Panc1 (cell line): Measurements from ENCODE around the gene TP53AIP1. TPM values are rescaled to one million over a fixed set of nuclear protein-coding genes. Genes with fewer than 3 reads are reported as not detected.

Experiments
- ATAC-seq: fragments of 200-7000 bp; cut with Tn5 transposase; 2 replicates; pipeline ENCODE4 v1.9.1; 2020; ENCODE audit warnings: mild to moderate bottlenecking, moderate library complexity
- BruUV-seq: library from RNA; stranded (reverse); fragments of 400-500 nt; replicated peaks from 2 replicates; lab custom pipeline; 2021; lab: Mats Ljungman, UMichigan
- CTCF ChIA-PET: fragments of 300-600 bp; sonication (Branson Sonifier 250); formaldehyde crosslinking; loops from one replicate; lab custom pipeline; 2022; ENCODE audit warnings: antibody characterized with exemption; lab: Charles Lee
- POLR2A ChIA-PET: fragments of 300-600 bp; sonication (Branson Sonifier 250); formaldehyde crosslinking; loops from one replicate; lab custom pipeline; 2022; ENCODE audit warnings: antibody characterized with exemption; lab: Charles Lee
- DNase-seq: peaks from one replicate; pipeline ENCODE4 v3.0.0-alpha.2; 2010; ENCODE audit warnings: low read depth, low spot score
- H3K27ac ChIP-seq: 2 replicates; pipeline ENCODE4 v1.5.1; 2011; ENCODE audit warnings: mild to moderate bottlenecking, low read length, inconsistent platforms
- H3K27me3 ChIP-seq: fragments of 200-500 bp; sonication (Bioruptor generic); 2 replicates; pipeline ENCODE4 v1.6.0; 2014; ENCODE audit warnings: low read length, inconsistent platforms; ENCODE audit not compliant: control insufficient read depth, insufficient read depth
- H3K36me3 ChIP-seq: fragments of 200-500 bp; sonication (Bioruptor generic); 2 replicates; pipeline ENCODE4 v1.5.1; 2014; ENCODE audit warnings: inconsistent platforms, mild to moderate bottlenecking, low read length, moderate library complexity; ENCODE audit not compliant: control insufficient read depth, insufficient read depth
- H3K4me1 ChIP-seq: 2 replicates; pipeline ENCODE4 v1.5.1; 2011; ENCODE audit warnings: inconsistent platforms, mild to moderate bottlenecking, low read length, moderate library complexity; ENCODE audit not compliant: control insufficient read depth, insufficient read depth
- H3K4me3 ChIP-seq, 2 experiments: 2 replicates each; pipeline ENCODE4 v1.5.1; 2011 to 2012; ENCODE audit warnings: low read depth in 2 of 2, low read length in 2 of 2, mild to moderate bottlenecking in 2 of 2, inconsistent platforms in 1 of 2, moderate library complexity in 1 of 2
- H3K9me3 ChIP-seq: fragments of 200-500 bp; sonication (Bioruptor generic); 2 replicates; pipeline ENCODE4 v1.5.1; 2014; ENCODE audit warnings: low read depth, mild to moderate bottlenecking, inconsistent platforms, low read length, moderate library complexity; ENCODE audit not compliant: control insufficient read depth, insufficient read depth
- CTCF ChIP-seq: fragments of 450-650 bp; IDR thresholded peaks from 2 replicates; pipeline ENCODE4 v1.5.1; 2017; ENCODE audit warnings: mild to moderate bottlenecking
- POLR2AphosphoS5 ChIP-seq: IDR thresholded peaks from 2 replicates; pipeline ENCODE4 v1.6.1; 2012; ENCODE audit warnings: mild to moderate bottlenecking, low read depth, low read length, moderate library complexity
- REST ChIP-seq, 2 experiments: IDR thresholded peaks; 2 replicates each; pipeline ENCODE4 v1.6.1; 2011 to 2012; ENCODE audit warnings: low read depth in 2 of 2, control low read depth in 1 of 2, low read length in 1 of 2, mild to moderate bottlenecking in 1 of 2, moderate library complexity in 1 of 2; ENCODE audit not compliant: insufficient read depth in 1 of 2
- SIN3A ChIP-seq: IDR thresholded peaks from 2 replicates; pipeline ENCODE4 v1.6.1; 2012; ENCODE audit warnings: low read depth, mild to moderate bottlenecking, low read length, moderate library complexity, borderline replicate concordance; ENCODE audit not compliant: insufficient read depth
- TCF7L2 ChIP-seq: IDR thresholded peaks from 2 replicates; pipeline ENCODE4 v1.6.1; 2011; ENCODE audit warnings: mild to moderate bottlenecking, low read depth, low read length, inconsistent platforms
- in situ Hi-C: cut with HindIII; loops from 2 replicates; pipeline ENCODE4 v1.10.0; 2016; ENCODE audit warnings: low sequenced_read_pairs, low pct_unique_long_range_greater_than_20kb
- intact Hi-C: fragments of 100-400 bp; cut with micrococcal nuclease; formaldehyde crosslinking; loops from one replicate; pipeline ENCODE4 v1.10.0; 2022; ENCODE audit not compliant: unreplicated experiment
- total RNA-seq: library from RNA; stranded (reverse); gene quantifications from one replicate; pipeline ENCODE4 v1.2.1, GENCODE V29; 2021; ENCODE audit not compliant: unreplicated experiment

TP53AIP1 gene
- total RNA-seq, 1 experiment from 2014 or later: 0.08 TPM

- Histone ChIP-seq H3K27ac (no peak overlapping the region), H3K27me3 (peaks cover 2% of the 10 kb centered on the region; the same call in 1 of the 2 replicates), H3K4me1 (peaks cover 17% of the 10 kb centered on the region), H3K9me3 (no peaks in the 10 kb centered on the region), H3K4me3 (no peak overlapping the region), H3K36me3 (no peaks in the 10 kb centered on the region)
- ATAC-seq (no peak), DNase-seq (no peak)
- POLR2A ChIA-PET: no interaction called here
- in situ Hi-C loops: no loop called here
- TF ChIP-seq POLR2AphosphoS5: no peak
- TF ChIP-seq TCF7L2: no peak
- no peak for TF ChIP-seq SIN3A
- TF ChIP-seq CTCF: no peak
- no peak for TF ChIP-seq REST (IDR thresholded peaks at IDR 0.05; ENCODE audit: insufficient read depth in 1 of 2, low read depth in 2 of 2, low read length in 1 of 2)
- intact Hi-C loops: no loop called here
- BruUV-seq: no TSS peak
- CTCF ChIA-PET: no interaction called here
These were observed 34.1 kb downstream of the TP53AIP1 start for GRCh38 chr11:128908391-128909246.

GRCh38 chr11:128907585-128907984 lies 35.1 kb downstream of the TP53AIP1 start:
- ATAC-seq: no peak
- POLR2A ChIA-PET: no interaction called here
- no TSS peak for BruUV-seq
- DNase-seq: no peak
- Histone ChIP-seq H3K27ac (no peak overlapping the region), H3K4me1 (peaks cover 23% of the 10 kb centered on the region), H3K9me3 (no peaks in the 10 kb centered on the region), H3K4me3 (no peak overlapping the region), H3K27me3 (peaks cover 2% of the 10 kb centered on the region; the same call in 1 of the 2 replicates), H3K36me3 (no peaks in the 10 kb centered on the region)
- in situ Hi-C loops (no loop called here), intact Hi-C loops (no loop called here)
- CTCF ChIA-PET: no interaction called here
- TF ChIP-seq REST (IDR thresholded peaks at IDR 0.05; ENCODE audit: insufficient read depth in 1 of 2, low read depth in 2 of 2, low read length in 1 of 2): no peak
- TF ChIP-seq SIN3A: no peak
- TF ChIP-seq TCF7L2: no peak
- TF ChIP-seq CTCF: no peak
- TF ChIP-seq POLR2AphosphoS5: no peak
